Gastrocnemius medialis (tissue), 4 donors: ENCODE measurements around the gene CREBBP. TPM values are rescaled to one million over a fixed set of nuclear protein-coding genes. Genes with fewer than 3 reads are reported as not detected.

Experiments used
- ATAC-seq, 2 donors: fragments of 150-250 bp; one replicate each; pipeline ENCODE4 v1.9.1; 2016
- DNase-seq, 2 donors: peaks; one replicate each; pipeline ENCODE4 v3.0.0-alpha.2; 2019
- H3K27ac ChIP-seq, 4 donors: fragments of 200-600 bp; sonication (generic); 1 replicate in 1 of 4; 2 replicates in 3 of 4; pipeline ENCODE4 v1.5.1; 2016 to 2018; ENCODE audit warnings: mild to moderate bottlenecking in 2 of 4, moderate library complexity in 1 of 4
- H3K27me3 ChIP-seq, 3 donors: fragments of 200-600 bp; sonication (generic) in 2 of 3; 1 replicate in 1 of 3; 2 replicates in 2 of 3; pipeline versions ENCODE4 v1.5.1 to v1.6.0; 2016 to 2019; ENCODE audit warnings: mild to moderate bottlenecking in 1 of 3, moderate library complexity in 1 of 3
- H3K36me3 ChIP-seq, 2 donors: fragments of 200-600 bp; sonication (generic) in 1 of 2; one replicate each; pipeline ENCODE4 v1.5.1; 2017 to 2018
- H3K4me1 ChIP-seq, 2 donors: fragments of 200-600 bp; sonication (generic) in 1 of 2; one replicate each; pipeline ENCODE4 v1.5.1; 2016 to 2017; ENCODE audit warnings: mild to moderate bottlenecking in 2 of 2
- H3K4me3 ChIP-seq, 4 donors: fragments of 200-600 bp; sonication (generic) in 3 of 4; 1 replicate in 1 of 4; 2 replicates in 3 of 4; pipeline ENCODE4 v1.5.1; 2016 to 2019; ENCODE audit warnings: mild to moderate bottlenecking in 2 of 4
- H3K9me3 ChIP-seq, 3 donors: fragments of 200-600 bp; sonication (generic) in 2 of 3; 1 replicate in 1 of 3; 2 replicates in 2 of 3; pipeline ENCODE4 v1.5.1; 2016 to 2019
- CTCF ChIP-seq, 5 experiments: fragments of 450-650 bp in 3 of 5; fragments of 200-600 bp in 2 of 5; sonication (generic) in 2 of 5; IDR thresholded peaks in 4 of 5; conservative IDR thresholded peaks in 1 of 5; 1 replicate in 4 of 5; 2 replicates in 1 of 5; pipeline ENCODE4 v1.5.1; 2016 to 2019; ENCODE audit warnings: antibody characterized with exemption in 5 of 5, mild to moderate bottlenecking in 3 of 5, moderate library complexity in 3 of 5
- POLR2A ChIP-seq, 2 donors: fragments of 450-650 bp; IDR thresholded peaks; one replicate each; pipeline ENCODE4 v1.6.1; 2017; ENCODE audit warnings: antibody characterized with exemption in 2 of 2, mild to moderate bottlenecking in 2 of 2, moderate library complexity in 2 of 2
- in situ Hi-C, 4 donors: fragments of 200-750 bp; cut with MboI; loops; one replicate each; pipeline versions ENCODE4 v1.15.0 to v1.8.0; 2017; ENCODE audit warnings: low sequenced_read_pairs in 4 of 4
- intact Hi-C: fragments of 100-400 bp; cut with DNase I; formaldehyde crosslinking; loops from one replicate; pipeline ENCODE4 v1.15.1; 2023; ENCODE audit warnings: low total_unique reads
- total RNA-seq, 4 donors: library from RNA; depleted of rRNA; stranded (reverse); fragments of >200 nt; gene quantifications; one replicate each; pipeline versions ENCODE4 v1.1.0 to v1.2.3, GENCODE V29; 2016

CREBBP gene
- total RNA-seq, 4 donors from 2014 or later = 39.8 to 61.3 (median 53.5) TPM

DNA sequence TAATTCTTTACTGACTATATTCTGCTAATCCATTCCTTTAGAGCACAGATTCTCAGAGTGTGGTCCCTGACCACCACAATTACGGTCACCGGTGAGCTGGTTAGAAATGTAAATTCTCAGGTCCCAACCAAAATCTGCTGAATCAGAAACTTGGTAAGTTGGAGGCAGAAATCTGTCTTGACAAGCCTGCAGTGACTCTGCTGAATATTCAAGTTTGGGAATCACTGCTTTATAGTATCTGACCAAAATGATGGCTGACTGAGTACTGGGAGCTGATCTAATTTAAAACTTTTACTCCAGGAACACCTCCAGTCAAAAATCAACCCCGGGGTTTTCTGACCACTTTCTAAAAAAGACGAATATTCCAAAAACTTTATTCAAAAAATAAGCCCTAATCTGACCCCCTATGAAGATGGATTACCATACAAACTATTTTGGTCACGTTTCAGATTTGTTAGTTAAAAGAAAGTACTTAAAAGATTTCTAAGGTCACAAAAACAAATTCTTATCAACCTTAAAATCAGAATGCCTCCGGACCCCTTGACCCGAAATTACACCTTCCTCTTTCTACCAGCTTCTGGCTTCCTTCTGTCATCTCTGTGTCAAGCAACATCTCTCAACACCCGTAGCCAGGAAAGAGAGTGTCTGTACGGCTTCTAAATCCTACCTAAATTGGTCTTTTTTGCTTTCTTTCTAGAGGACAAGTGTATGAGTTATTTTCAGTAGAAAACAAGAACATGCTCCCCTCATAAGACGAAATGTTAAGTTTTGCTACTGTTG is 38.6 kb downstream of the CREBBP start:
- TF ChIP-seq POLR2A (IDR thresholded peaks at IDR 0.05) (no peak), CTCF (IDR thresholded peaks at IDR 0.05 in 4 of 5, conservative IDR thresholded peaks at IDR 0.05 in 1 of 5) (no peak)
- no peak overlapping the region for H3K4me3 ChIP-seq
- in situ Hi-C loops (no loop called here), intact Hi-C loops (no loop called here)
- ATAC-seq (no peak), DNase-seq (no peak)
- no peaks in the 10 kb centered on the region for H3K27me3 ChIP-seq
- peak overlapping the region in 2 of 4 donors; percentile 1 to 5 for H3K27ac ChIP-seq
- H3K36me3 ChIP-seq = no peaks in the 10 kb centered on the region
- no peaks in the 10 kb centered on the region for H3K9me3 ChIP-seq
- peaks cover 63% of the 10 kb centered on the region in 2 donors for H3K4me1 ChIP-seq

DNA sequence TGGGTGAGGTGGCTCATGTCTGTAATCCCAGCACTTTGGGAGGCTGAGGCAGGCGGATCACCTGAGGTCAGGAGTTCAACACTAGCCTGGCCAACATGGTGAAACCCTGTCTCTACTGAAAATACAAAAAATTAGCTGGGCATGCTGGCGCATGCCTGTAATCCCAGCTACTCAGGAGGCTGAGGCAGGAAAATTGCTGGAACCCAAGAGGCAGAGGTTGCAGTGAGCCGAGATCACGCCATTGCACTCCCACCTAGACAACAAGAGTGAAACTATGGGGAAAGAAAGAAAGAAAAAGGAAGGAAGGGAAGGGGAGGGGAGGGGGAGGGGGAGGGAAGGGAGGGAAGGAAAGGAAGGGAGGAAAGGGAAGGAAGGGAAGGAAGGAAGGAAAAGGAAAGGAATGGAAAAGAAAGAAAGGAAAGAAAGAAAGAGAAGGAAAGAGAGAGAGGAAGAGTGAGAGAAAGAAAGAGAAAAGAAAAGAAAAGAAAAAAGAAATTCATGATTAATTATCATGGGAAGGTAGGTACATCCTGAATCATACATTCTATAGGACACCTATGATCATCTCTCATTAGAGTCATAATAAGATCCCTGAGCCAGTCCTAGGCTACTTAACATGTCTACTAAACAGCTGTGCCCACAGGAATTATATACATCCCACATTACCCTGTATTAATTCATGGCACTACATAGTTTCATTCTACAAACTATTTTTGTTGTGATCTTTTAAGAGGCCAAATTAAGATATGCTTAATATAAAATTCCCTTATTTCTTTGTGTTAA is 40.9 kb downstream of the CREBBP start:
- in situ Hi-C loops (no loop called here), intact Hi-C loops (no loop called here)
- no peak overlapping the region for H3K27ac ChIP-seq
- no peaks in the 10 kb centered on the region for H3K36me3 ChIP-seq
- H3K4me3 ChIP-seq = no peak overlapping the region
- TF ChIP-seq CTCF (IDR thresholded peaks at IDR 0.05 in 4 of 5, conservative IDR thresholded peaks at IDR 0.05 in 1 of 5) (no peak), POLR2A (IDR thresholded peaks at IDR 0.05) (no peak)
- DNase-seq (no peak), ATAC-seq (no peak)
- H3K9me3 ChIP-seq = no peaks in the 10 kb centered on the region
- no peaks in the 10 kb centered on the region for H3K27me3 ChIP-seq
- H3K4me1 ChIP-seq = peaks cover 52 to 54% of the 10 kb centered on the region in 2 donors

- no peak overlapping the region for H3K27ac ChIP-seq
- H3K36me3 ChIP-seq = no peaks in the 10 kb centered on the region
- DNase-seq (no peak), ATAC-seq (no peak)
- no peak overlapping the region for H3K4me3 ChIP-seq
- no peaks in the 10 kb centered on the region for H3K9me3 ChIP-seq
- peaks cover 46 to 54% of the 10 kb centered on the region in 2 donors for H3K4me1 ChIP-seq
- no peak for TF ChIP-seq POLR2A (IDR thresholded peaks at IDR 0.05)
- no peak for TF ChIP-seq CTCF (IDR thresholded peaks at IDR 0.05 in 4 of 5, conservative IDR thresholded peaks at IDR 0.05 in 1 of 5)
- intact Hi-C loops = no loop called here
- in situ Hi-C loops = no loop called here
- no peaks in the 10 kb centered on the region for H3K27me3 ChIP-seq
These were observed 41.7 kb downstream of the CREBBP start for GRCh38 chr16:3838600-3839401.

DNA sequence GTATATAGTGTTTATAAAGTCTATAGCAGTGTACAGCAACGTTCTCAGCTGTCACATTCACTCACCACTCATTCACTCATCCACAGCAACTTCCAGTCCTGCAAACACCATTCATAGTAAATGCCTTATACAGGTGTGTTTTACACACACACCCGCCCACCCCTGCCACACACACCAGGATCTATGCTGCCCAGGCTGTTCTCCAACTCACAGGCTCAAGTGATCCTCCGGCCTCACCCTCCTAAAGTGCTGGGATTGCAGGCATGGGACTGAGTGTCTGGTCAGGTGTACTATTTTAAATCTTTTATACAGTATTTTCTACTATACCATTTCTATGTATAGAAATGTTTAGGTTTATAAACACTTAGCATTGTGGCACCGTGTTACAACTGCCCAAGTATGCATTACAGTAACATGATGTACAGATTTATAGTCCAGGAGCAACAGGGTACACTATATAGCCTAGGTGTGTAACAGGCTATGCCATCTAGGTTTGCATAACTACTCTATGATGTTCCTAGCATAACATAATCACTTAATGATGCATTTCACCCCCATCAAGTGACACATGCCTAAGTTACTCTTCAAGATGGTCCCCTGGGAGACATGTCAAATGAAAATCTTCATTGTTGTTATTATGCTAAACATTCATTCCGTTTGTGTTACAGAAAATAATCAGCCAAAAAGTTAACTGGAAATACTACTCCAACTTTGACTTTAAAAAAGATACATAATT is 42.5 kb downstream of the CREBBP start:
- no peak overlapping the region for H3K27ac ChIP-seq
- DNase-seq (no peak), ATAC-seq (no peak)
- H3K27me3 ChIP-seq = no peaks in the 10 kb centered on the region
- peaks cover 42 to 48% of the 10 kb centered on the region in 2 donors for H3K4me1 ChIP-seq
- no peaks in the 10 kb centered on the region for H3K36me3 ChIP-seq
- in situ Hi-C loops = no loop called here
- TF ChIP-seq CTCF (IDR thresholded peaks at IDR 0.05 in 4 of 5, conservative IDR thresholded peaks at IDR 0.05 in 1 of 5) = no peak
- TF ChIP-seq POLR2A (IDR thresholded peaks at IDR 0.05) = no peak
- H3K9me3 ChIP-seq = no peaks in the 10 kb centered on the region
- no peak overlapping the region for H3K4me3 ChIP-seq
- intact Hi-C loops = no loop called here
